Measurements from ENCODE around the gene NADK2.

GRCh38 chr5:36238502-36239295 is 3.0 kb downstream of the NADK2 start:
- no peak for TF ChIP-seq CTCF (IDR thresholded peaks at IDR 0.05; ENCODE audit: low read depth, low read length)
- TF ChIP-seq EZH2phosphoT487 (IDR thresholded peaks at IDR 0.05; ENCODE audit: low read depth), result no peak

Data from OCI-LY3 (cell line).